IMR-90 (cell line): ENCODE data around the gene PDE4B. TPM values are rescaled to one million over a fixed set of nuclear protein-coding genes. Genes with fewer than 3 reads are reported as not detected.

ENCODE experiments used
- microRNA-seq, 2 experiments: library from miRNA; stranded (forward) in 1 of 2; unstranded in 1 of 2; fragments of 10-50 nt in 1 of 2; fragments of <30 nt in 1 of 2; gene quantifications in 1 of 2; microRNA quantifications in 1 of 2; one replicate each; pipeline versions ENCODE3 to v1.1.0; 2013 to 2020; ENCODE audit not compliant: insufficient read depth in 1 of 2, insufficient read length in 1 of 2, unreplicated experiment in 1 of 2
- polyA plus RNA-seq, 3 experiments: library from polyadenylated mRNA; depleted of rRNA; stranded (reverse); fragments of >200 nt; gene quantifications; 2 replicates each; pipeline ENCODE4 v1.2.3, GENCODE V29; 2012; ENCODE audit warnings: low replicate concordance in 1 of 3
- small RNA-seq, 5 experiments: library from RNA; depleted of rRNA; stranded (forward); fragments of <200 nt; gene quantifications; one replicate each; pipeline ENCODE3, GENCODE V24; 2012
- total RNA-seq: library from RNA; depleted of rRNA; stranded (reverse); fragments of >200 nt; gene quantifications from 2 replicates; pipeline ENCODE4 v1.2.3, GENCODE V29; 2012

Gene PDE4B
- total and polyA plus RNA-seq, 2 of the 4 experiments (the other 2 are of a cell fraction) = 5.8 to 21.3 TPM

Small RNAs within 50 kb of the gene (microRNA-seq; reads per million reads assigned to microRNA genes)
- gene RN7SL854P (ENCODE audit: insufficient read depth, insufficient read length) = not detected
- gene RNU4-88P (ENCODE audit: insufficient read depth, insufficient read length) = not detected

Small RNAs within 50 kb of the gene (small RNA-seq; reads per million reads assigned to genes)
- 0 reads per million in 5 experiments for gene RN7SL854P
- 0 reads per million in 5 experiments for gene RNU4-88P
